Activated CD4-positive, alpha-beta T cell treated with anti-CD3 and anti-CD28 coated beads for 48 hours (primary cell): ENCODE data around the gene SMTNL2.

ENCODE experiments used
- DNase-seq: peaks from one replicate; pipeline ENCODE4 v3.0.0-alpha.2; 2020

Gene SMTNL2

GRCh38 chr17:4545217-4545951 lies 38.9 kb upstream of the SMTNL2 start:
- DNase-seq = no peak

- no peak for DNase-seq
Measured at GRCh38 chr17:4547118-4547906, 37.0 kb upstream of the SMTNL2 start.

GRCh38 chr17:4548061-4548461 lies 36.3 kb upstream of the SMTNL2 start:
- DNase-seq = no peak

GRCh38 chr17:4548721-4549531 lies 35.4 kb upstream of the SMTNL2 start:
- DNase-seq = no peak

- no peak for DNase-seq
Measured at GRCh38 chr17:4549781-4550533, 34.4 kb upstream of the SMTNL2 start.

- no peak for DNase-seq
Measured at GRCh38 chr17:4550534-4551039, 33.7 kb upstream of the SMTNL2 start.

GRCh38 chr17:4551141-4551540 lies 33.2 kb upstream of the SMTNL2 start:
- peak; percentile 65 for DNase-seq

- DNase-seq = no peak
Measured at GRCh38 chr17:4551796-4552525, 32.4 kb upstream of the SMTNL2 start.

- DNase-seq = no peak
Measured at GRCh38 chr17:4553669-4554068, 30.7 kb upstream of the SMTNL2 start.

- no peak for DNase-seq
Measured at GRCh38 chr17:4554441-4554996, 29.8 kb upstream of the SMTNL2 start.

GRCh38 chr17:4554997-4555799 lies 29.1 kb upstream of the SMTNL2 start, which contains the start of gene MYBBP1A:
MYBBP1A (minus strand) TSS chr17:4555384; CDS start chr17:4555324, 60 bp downstream.
- peak; percentile 98 for DNase-seq

GRCh38 chr17:4555873-4556759 lies 28.2 kb upstream of the SMTNL2 start:
- no peak for DNase-seq

- DNase-seq = no peak
Measured at GRCh38 chr17:4556996-4557395, 27.3 kb upstream of the SMTNL2 start.

GRCh38 chr17:4557626-4558346 lies 26.5 kb upstream of the SMTNL2 start:
- no peak for DNase-seq

GRCh38 chr17:4558347-4558971 lies 25.9 kb upstream of the SMTNL2 start:
- no peak for DNase-seq

GRCh38 chr17:4559139-4559791 lies 25.1 kb upstream of the SMTNL2 start:
- DNase-seq = no peak

- DNase-seq = no peak
Measured at GRCh38 chr17:4559966-4560365, 24.4 kb upstream of the SMTNL2 start.

- no peak for DNase-seq
Measured at GRCh38 chr17:4560421-4560820, 23.9 kb upstream of the SMTNL2 start, which contains the start of gene GGT6. GGT6 (minus strand) TSS chr17:4560577; CDS start chr17:4560521, 56 bp downstream.
